Amniotic stem cell (primary cell): Measurements from ENCODE around the gene TMEM89.

Experiments
- DNase-seq: peaks from one replicate; lab custom pipeline; 2025; lab: John Stamatoyannopoulos, UW

Gene TMEM89

DNA sequence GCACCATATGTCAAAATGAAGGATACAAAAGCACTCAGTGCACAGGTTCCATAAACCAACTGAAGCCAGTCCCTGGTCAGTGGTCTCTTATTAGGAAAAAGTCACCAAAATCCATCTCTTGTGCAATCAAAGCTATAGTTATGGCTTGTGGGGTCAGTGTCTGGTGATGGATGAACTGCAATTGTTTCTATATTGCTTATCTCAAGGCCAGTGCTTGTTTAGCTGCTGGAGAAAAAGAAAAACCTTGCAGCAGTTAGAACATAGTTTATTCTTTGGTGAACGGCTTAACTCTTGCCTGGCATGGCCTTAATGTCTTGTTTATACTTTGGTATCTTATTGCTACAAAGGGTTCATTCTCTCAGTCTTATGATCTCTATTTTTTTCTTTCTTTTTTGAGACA lies 9.3 kb downstream of the TMEM89 start:
- no peak for DNase-seq

DNA sequence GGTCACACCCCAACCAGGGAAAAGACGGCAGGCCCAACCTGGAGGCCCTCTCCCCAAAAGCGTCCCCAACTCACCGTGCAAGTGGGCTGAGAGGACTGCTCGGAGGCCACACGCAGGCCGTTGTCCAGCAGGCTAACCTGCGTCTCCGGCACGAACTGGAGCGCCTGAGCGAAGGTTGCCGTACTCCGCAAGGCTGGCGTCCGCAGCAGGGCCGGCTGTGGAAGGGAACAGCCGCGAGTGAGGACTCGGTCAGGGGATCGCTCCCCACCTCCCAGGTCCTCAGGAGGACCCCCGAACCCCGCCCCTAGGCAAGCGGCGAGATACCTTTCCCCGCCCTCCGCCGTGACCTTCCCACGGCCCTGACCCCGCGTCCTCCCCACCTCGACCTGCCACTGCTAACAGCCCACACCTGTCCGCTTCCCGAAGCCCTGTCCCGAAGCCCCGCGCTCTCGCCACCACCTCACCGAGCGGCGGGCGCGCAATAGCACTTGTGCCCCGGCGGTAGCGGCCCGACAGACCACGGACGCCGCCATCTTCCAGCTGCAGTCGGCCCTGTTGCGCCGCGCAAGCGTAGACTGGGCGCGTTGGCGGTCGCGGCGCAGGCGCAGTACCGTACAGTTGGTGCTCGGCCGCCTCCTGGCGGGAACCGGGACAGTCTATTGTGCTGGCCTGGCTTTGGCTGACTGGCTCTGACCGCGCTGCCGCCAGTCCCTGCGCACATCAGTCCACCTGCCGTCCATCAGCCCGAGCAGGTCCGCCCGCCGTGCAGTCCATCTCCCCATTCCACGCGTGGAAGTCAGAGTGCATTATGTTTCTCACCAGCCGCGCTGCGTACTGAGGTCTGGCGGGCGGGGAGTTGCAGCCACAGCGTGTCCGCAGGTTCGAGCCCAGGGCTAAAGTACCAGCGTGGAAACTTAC lies 12.2 kb downstream of the TMEM89 start, which contains the start of gene UQCRC1:
Gene UQCRC1, minus strand, starts transcription at position 559 of the 918 bp plus-strand sequence. Its CDS starts 26 bp downstream, at position 533.
- DNase-seq: peak; percentile 70

DNA sequence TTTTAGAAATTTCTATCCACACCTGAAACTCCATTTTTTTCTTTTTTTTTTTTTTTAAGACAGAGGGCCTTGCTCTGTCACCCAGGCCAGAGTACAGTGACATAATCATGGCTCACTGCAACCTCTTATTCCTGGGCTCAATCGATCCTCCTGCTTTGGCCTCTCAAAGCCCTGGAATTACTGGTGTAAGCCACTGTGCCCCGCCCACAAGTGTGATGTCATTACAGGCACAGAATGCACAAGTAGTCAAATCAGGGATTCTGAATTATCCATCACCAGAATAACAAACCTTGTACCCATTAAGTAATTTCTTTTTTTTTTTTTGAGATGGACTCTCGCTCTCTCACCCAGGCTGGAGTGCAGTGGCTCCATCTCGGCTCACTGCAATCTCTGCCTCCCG lies 14.1 kb downstream of the TMEM89 start:
- DNase-seq: no peak

DNA sequence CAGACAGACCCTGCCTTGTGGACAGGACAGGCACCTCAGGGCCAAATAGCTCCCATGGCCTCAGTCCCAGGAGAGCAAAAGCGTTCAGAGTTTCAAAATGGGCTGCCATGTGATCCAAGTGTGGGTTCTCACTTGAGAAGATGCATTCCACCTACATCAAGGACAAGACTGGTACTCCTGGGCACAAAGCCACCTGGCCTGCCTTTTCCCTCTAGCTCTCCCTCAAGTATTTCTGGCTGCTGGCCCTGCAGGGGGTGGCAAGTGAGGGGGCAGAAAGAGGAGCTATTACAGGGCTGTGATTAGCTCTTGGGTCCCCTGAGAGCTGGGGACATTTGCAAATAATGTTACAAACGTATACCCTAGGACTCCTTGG lies 20.0 kb downstream of the TMEM89 start:
- no peak for DNase-seq

DNA sequence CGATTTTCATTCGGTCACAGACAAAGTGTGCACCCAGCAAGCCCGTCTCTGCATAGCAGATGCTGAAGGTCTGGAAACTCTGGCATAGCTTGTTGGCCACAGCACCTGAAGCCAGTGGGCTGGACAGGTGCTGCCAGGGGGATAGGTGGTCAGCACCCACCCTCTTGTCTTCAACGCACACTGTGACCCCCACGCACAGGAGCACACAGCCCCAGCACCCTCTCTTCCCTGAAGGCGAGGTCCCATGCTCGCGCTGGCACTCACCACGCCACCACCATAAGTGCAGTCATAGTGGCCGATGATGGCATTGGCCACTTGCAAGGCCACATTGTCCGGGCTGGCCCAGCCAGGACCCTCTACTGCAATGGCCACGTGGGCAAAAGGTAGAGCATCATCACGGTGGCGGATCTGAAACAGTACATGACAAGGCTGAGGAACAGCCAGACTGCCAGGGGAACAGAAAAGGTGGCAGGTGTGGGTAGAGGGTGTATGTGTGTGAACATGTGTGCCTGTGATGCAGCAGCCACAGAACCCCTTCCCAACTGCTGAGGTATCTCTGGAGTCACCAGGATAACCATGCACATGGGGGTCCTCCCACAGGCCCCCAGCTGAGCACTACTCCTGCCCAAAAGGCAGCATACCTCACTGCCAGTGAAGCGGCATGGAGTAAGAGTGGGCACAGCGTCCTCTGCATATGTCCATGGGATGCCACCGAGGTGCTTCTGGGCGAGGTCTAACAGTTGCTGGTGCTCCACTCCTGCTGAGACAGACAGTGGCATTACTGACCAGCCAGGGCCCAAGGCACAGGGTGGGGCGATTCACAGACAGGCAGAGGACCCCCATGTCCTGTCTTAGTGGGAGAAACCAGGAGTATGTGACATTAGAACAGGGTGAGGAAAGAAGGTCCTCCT lies 20.6 kb downstream of the TMEM89 start:
- DNase-seq: no peak

DNA sequence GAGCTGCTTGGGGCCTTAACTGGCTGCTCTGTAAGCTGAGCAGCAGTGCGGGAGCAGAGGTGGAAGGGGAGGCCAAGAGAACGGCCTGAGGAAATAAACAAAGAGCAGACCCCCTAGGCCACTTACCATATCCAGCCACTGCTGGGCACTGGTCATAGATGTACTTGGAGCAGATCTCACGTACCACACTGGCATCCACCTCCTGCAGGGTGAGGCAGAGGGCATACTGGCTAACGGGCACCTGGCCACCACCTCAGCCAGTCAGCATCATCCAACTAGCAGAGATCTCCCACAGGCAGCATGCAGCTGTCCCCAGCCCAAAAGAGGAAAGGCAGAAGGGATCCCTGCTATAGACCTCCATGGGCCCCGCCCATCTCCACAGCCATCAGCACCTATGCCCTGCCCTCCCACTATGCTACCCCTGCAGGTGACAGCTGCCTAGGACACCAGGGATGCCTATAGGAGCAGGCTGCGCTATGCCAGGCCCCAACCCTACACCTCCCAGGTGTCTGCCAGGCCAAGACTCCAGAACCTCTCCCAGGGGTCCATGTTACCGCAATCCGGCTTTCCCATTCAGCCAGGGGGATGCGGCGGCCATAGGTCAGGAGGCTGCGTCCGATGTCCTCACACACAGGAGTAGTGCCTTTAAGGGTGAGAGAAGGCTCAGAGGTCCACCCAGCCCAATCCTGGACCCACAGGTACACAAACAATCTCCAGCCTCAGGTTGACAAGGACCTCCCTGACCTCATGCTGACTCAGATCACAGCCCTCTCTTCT lies 21.9 kb downstream of the TMEM89 start:
- no peak for DNase-seq

DNA sequence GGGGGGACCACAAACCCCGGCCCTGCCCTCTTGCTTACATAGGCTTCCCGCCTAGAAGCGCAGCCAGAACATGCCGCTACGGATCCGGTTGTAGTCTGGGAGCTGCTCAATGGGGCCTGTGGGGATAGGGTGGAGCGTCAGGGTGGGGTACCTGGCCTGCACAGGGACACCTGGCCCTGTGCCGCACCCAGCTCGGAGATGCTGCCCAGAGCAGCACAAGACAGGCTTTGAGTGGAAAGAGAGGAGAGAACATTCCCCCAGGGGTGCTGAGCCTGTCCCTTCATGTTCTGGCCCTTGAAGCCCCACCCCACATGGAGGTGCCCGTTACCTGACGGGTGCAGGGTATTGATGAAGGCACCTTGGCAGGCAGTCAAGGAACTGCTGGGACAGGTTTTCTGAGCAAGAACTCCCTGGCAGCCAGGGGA lies 22.5 kb downstream of the TMEM89 start:
- DNase-seq: no peak

DNA sequence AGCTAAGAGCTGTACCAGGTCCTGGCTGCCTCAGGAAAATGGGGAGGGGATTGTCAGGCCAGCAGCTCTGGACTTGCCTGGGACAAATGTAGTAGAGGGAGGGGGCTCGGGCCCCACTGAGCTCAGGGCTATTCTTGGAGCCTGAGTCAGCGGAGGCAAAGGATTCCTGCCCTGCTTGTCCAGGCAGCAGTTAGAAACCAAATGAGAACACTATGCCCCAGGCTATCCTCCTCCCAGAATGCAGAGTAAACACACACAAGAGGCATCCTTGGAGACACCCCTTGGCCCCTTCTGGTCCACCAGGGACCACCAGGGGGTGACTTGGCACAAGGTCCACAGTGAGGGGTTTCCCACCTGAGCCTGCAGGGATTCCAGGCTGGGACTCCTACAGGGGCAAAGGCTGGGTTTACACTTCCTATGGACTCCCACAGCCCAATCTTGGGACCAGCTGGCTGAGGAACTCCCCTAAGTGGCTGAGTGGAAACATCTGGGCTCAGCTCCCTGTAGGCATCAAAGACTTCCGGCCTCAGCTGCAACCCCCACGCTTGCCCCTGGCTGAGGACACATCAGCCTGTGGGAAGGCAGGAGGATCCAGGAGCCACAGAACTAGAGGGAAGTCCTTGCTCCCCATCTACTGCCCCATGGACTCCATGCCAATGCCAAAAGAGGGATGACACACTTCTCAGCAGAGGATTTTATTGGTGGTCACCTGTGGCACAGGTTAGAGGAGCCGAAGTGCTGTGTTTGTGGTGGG lies 23.1 kb downstream of the TMEM89 start:
- DNase-seq: peak; percentile 95

DNA sequence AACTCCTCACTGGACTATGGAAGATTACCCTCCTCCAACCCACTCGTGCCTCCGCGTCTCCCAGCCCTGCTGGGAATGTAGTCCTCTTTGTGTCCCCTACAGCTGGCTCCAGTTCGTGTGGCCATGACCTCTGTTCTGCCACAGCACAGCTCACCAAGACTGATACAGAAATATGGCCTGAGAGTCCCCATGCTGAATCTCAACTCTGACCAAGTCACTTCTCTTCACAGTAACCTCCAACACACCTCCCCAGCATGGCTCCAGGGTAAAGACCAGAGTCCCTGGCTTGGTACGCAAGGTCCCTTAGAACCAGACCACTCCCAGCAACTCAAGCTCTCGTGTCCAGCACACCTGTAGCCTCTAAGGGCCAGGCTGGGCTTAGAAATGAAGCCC lies 24.2 kb downstream of the TMEM89 start:
- no peak for DNase-seq

DNA sequence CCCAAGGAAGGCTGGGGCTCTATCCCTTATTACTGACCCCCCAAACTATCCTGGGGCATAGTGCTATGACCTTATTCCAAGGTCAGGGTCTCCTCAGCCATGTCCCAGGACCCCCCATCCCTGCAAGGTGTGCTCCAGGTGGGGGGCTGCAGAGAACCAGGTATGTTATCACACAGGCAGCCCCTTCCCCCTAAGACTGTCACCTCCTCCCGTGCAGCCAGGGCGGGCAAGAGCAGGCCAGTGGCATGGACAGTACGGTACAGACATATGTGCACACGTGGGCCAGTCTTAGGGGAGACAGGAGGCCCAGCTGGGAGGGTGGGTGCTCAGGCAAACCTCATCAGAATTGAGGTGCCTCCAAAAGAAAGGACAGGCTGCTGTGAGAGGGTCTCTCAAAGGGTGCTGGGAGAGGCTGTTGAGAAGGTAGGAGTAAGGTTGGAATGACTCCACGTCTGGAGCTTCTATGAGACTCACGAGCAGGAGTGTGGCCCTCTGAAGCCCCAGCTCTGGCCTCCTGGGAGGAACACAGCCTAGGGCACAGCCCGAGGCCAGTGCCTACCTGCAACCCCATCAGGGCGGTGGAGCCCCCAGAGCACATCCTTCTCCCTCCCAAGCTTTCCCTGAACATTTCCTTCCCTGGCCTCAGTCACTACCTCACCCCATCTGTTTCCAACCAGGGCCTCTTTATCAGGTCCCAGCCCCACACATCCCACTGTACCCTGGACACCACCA lies 24.7 kb downstream of the TMEM89 start:
- no peak for DNase-seq

DNA sequence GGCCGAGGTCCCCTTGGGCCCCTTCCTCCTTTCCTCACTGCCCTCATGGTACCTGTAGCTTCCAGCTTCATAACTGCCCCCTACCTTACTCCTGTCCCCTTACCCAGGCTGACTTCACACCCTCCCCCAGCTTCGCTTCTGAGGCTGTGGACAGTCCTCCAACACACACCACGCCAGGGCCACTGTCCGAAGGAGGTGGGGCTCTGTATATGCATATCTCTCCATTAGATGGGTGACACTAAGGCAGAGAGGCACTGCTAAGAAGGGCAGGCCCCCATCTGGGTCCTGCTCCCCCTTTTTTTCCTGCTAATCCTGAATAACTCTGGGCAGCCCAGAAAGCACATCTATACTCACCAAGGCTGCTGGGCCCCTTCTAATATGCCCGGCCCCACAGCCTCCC lies 25.4 kb downstream of the TMEM89 start:
- DNase-seq: no peak

DNA sequence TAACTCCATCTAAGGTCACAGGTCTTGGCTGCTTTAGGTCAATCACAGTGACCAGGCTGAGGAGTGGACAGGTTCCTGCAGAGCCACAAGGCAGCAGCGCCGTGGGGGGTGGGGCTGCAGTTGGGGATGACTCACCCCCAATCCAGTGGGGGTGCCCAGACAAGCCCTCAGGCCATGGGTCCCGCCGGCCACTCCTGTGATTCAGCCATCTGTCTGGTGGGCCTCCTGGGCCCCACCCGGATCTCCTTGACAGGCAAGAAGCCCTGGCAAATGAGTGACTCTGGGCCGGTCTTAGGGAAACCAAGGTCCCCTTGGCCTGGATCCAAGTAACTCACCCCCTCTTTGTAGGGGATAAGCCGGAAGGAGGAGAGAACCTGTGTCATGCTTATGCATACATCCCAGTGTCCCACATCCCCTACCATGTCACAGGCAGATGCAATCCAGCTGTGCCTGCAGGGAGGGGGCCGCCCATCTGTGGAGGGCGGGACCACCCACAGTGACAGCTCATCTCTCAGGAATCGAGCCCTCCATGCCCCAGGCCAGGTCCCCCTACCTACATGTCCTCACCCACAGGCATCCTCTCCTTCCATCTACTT lies 25.9 kb downstream of the TMEM89 start:
- peak; percentile 81 for DNase-seq

DNA sequence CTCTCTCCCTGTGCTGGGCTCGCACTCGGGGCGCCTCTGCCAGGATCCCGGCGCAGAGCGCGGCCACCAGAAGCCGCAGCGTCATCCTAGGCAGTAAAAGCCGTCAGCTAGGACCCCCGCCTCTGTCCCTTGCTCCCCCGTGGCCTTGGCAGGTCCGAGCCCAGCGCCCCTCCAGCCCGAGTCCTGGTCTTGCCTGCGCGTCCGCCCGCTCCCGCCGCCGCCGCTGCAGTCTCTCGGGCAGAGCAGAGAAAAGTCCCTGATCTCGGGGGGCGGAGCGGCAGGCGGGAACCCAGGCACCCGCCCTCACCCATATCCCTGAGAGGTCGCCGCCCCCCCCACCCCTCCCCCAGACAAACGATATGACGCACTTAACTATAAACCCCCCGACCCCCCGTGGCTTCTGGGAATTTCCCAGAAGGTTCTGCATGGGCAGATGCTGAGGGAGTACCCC lies 26.5 kb downstream of the TMEM89 start, which contains the start of gene COL7A1:
Gene COL7A1, minus strand, starts transcription at position 255 of the 451 bp plus-strand sequence. Its CDS starts 170 bp downstream, at position 85.
- no peak for DNase-seq

DNA sequence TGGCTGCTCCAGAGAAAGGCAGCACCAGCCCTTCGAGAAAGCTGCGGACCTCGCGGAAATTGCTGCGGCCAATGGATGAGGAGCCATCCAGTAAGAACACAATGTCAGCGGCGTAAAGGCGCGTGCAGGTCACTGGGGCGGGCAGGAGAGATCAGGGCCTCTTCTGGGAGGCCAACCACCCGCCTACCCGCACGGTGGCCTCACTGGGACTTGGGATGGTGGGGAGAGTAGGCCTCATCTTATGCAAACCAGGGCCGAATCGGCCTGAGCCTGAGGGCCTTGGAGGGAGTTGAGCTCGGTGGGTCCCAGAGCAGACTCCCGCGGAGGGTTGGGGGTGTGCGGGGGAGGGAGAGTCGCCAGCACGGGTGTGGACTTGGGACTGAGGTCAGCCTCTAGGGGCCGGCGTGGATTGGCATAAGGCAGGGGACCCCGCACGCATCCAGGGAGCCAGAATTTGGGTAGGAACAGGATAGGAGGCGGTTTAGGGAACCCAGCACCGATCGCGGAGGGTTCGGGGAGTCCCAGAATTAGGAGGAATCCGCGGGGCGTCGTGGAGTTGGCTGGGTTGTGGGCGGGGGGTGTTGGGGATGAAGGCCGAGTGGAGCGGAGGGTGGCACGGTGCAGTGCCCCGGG lies 27.0 kb downstream of the TMEM89 start:
- DNase-seq: no peak

DNA sequence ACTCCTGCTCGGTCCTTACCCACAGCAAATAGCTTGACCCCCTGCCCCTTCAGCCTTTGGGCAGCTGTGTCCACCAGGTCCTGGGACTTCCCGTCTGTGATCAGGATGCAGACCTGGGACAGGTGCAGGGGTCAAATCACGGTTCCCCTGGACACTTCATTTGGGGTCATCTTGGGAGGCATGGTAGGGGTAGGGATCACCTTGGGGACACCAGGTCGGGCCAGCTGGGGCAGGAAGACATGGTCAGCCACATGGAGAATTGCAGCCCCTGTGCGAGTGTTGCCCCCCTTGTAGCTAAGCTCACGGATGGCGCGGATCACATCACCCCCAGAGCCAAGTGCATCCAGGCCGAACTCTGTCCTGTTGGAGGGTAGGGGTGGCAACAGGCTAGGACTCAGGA lies 28.2 kb downstream of the TMEM89 start:
- DNase-seq: no peak

DNA sequence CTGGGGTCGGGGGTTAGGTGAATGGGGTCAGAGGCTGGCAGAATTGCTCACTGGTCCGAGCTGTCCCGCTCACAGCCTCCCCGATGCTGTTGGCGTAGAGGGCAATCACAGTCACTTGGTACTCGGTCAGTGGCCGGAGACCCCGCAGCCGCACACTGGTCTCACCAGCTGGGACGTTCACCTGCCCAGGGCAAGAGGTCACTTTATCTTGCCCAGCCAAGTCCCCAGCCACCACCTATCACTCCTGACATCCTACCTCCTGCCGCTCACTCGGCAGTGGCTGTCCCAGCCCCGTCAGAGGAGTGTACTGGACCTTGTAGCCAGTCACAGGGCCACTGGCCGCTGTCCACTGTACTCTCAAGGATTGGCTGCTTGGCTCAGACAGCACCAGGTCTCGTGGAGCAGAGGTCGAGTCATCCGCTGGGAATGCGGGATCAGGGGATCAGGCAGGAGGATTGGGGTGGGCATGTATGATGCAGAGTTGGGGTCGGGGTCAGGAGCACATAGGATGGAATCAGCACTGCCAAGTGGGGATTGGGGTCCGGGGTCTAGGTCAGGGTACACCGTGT lies 29.0 kb downstream of the TMEM89 start:
- DNase-seq: no peak

DNA sequence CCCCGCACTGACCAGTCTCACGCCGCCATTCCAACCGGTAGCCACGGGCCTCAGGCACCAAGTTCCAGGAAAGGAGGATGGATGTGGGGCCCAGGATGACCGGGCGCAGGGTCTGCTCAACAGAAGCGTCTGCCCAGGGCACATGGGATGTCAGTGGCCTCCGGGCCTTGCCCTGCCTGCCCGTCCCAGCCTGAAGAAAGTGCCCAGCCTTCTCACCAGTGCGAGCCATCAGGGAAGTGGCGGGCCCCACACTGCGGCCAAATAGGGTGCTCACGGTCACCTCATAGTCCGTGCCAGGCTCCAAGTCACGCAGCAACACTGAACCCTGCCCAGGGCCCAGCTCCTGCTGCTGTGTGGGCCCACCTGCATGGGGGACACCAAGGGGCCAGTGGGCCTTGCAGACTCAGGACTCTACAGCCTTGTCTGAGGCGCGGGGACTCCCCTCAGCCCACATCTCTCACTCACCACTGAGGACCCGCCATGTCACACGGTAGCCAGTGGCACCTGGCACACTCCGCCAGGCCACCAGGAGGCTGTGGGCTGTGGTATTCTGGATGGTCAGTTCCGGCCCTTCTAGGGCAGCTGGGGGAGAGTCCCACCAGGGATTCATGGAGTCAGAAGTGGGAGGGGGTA lies 29.6 kb downstream of the TMEM89 start:
- DNase-seq: no peak

DNA sequence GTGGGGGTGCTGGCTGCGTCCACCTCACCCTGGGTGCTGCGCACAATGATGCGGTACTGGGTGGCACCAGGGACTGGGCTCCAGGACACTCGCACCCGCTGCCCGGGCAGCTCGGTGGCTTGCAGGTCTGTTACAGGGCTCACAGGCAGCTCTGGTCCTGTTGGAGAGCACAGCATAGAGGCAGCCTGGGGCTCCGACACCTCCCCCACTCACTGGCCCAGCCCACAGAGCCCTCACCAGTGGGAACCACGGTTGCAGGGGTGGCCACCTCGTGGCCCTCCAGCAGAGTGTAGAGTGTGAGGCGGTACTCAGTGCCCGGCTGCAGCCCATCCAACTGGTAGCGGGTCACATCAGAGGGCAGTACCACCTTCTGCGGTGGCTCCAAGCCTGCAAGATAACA lies 30.1 kb downstream of the TMEM89 start:
- no peak for DNase-seq

DNA sequence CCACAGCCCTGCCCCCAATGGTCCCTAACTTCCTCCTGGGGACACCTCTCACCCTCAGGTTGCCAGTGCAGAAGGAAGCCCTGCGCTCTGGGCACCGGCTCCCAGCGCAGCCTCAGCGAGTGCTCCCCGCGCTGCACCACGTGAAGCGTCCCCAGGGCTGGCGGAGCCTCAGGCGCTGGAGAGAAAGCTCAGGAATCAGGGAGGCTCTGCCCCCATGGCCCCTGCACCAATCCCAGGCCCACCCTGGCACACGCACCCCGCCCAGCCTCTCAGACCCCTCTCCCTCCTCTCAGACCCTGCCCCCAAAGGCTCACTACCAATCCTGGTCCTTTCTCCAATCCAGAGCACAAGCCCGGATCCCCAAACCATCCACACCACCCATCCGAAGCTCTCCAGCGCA lies 33.3 kb downstream of the TMEM89 start:
- no peak for DNase-seq
